GM21381 (cell line): ENCODE results near the gene MGLL.

Experiments
- ATAC-seq: cut with Tn5 transposase; IDR thresholded peaks from one replicate; pipeline ENCODE4 v1.9.1; 2021; ENCODE audit warnings: mild to moderate bottlenecking, moderate library complexity; ENCODE audit not compliant: unreplicated experiment

Gene MGLL

GRCh38 chr3:127790882-127791183 is 31.5 kb downstream of the MGLL start:
- peak; percentile 13 for ATAC-seq

DNA sequence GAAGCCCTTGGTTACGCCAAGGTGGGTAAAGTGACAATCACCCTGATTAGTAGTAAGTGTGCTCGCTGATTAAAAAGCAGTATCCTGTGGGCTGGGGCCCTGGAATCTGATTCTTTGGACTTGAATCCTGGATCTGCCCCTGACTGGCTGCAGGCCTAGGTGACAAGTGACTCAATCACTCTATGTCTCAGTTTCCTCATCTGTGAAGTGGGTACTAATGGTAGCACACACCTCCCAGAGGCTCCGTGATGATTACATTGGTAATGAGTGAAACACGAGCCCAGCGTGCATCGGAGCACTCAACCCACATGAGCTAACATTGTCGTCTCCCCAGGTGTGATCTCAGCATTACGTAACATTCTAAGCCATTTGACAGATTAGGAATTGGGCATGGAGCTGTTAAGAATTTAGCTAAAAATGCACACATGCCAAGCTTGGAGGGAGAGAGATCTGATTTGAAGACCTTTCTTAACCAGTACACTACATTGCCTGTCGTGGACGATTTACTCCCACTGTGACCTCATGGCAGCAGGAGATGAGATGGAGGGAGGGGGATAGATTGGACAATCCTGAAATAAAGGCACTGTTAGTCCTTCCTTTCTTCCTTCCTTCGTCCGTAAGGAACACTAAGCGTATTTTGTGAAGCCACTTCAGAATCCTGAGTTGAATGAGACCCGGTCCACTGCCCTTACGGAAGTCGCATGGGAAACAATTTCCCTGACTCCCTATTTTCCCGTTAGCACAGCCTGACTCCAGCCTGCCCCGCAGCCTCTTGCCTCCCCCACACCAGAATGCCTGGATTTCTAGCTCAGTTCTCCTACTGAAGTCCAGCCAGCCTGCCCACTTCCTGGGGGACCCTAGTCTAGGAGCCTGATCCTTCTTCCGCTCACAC is 32.1 kb downstream of the MGLL start:
- no peak for ATAC-seq

- ATAC-seq = no peak
These were observed 33.3 kb downstream of the MGLL start for GRCh38 chr3:127789051-127789450.

- no peak for ATAC-seq
These were observed 33.8 kb downstream of the MGLL start for GRCh38 chr3:127788451-127788909.

- no peak for ATAC-seq
These were observed 34.5 kb downstream of the MGLL start for GRCh38 chr3:127787571-127788365.

GRCh38 chr3:127787071-127787490 is 35.2 kb downstream of the MGLL start:
- no peak for ATAC-seq

- ATAC-seq = no peak
These were observed 35.8 kb downstream of the MGLL start for GRCh38 chr3:127786353-127787070.

DNA sequence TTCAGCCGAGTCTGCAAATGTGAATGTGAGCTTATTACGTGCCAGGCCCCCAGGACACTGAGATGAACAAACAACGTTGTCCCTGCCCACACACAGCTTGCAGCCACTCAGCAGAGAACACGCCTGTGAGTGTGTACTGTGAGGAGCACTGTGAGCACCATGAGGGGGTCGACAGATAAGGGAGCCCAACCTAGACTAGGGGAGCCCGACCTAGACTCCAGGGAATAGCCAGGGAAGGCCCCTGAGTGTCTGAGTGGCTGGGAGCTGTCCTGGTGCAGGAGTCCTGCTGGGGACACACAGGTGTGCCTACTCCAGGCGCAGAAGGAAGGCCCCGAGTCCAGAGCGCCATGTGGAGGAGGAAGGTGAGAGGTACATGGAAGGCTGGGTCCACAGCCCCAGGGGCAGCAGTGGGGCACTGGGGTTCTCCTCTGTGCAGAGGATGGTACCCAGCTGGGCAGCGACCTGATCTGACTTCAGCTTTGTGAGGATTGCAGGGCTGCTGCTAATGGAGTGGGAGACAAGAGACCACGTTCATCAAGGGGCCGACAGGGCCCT is 36.5 kb downstream of the MGLL start:
- no peak for ATAC-seq

DNA sequence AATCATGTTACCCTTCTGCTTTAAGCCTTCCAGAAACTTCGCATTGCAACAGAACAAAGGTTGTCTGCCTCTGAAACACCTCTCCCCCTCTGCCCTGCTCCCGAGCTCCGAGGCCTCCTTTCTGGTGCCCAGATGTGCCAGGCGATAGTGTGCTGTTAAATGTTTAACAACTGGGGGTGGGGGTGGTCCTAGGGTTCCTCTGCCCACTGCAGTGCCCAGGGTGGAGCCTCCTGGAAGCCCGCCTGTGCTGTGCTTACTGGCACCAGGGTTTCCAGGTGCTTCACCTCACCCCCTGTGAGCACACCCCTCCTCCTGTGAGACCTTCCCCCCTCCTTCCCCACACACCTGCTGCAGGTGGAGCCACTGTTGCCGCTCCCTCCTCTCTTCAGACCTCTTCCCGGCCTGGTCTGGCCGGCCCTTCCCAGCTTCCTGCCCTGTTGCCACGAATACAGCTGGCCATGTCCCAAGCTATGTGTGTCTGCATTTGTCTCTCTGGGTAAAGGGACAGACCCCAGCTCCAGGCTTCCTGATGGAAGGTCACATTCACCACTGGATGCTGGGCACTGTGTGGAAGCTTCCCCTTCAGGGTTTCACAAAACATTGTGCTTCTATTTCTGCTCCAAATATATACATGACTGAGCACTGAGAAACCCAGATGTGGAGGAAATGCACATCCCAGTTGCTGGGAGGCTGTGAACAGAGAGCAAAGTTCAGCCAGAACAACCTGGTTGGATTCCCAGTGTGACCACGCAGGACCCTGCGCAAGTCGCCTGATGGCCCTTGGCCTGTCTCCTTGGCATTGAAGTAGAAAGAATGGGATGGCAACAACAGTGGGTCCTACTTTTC is 37.2 kb downstream of the MGLL start:
- no peak for ATAC-seq

DNA sequence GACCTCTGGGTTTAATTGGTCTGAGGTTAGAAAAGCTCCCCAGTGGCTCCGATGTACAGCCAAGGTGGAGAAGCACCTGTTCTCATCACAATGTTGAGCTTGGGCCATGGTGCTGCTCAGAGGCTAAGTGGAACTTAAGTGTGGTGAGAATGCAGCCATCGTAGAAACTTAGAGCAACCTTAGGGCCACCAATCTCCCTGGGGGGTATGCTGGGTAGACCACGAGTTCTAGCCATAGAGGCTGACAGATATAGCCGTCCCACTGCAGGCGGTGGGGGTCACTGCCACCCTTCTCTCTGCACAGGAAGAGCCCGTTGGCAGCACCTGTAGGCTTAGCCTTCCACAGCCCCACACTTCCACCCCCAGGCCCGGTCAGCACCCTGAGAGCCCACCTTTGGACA is 38.0 kb downstream of the MGLL start:
- ATAC-seq = no peak

DNA sequence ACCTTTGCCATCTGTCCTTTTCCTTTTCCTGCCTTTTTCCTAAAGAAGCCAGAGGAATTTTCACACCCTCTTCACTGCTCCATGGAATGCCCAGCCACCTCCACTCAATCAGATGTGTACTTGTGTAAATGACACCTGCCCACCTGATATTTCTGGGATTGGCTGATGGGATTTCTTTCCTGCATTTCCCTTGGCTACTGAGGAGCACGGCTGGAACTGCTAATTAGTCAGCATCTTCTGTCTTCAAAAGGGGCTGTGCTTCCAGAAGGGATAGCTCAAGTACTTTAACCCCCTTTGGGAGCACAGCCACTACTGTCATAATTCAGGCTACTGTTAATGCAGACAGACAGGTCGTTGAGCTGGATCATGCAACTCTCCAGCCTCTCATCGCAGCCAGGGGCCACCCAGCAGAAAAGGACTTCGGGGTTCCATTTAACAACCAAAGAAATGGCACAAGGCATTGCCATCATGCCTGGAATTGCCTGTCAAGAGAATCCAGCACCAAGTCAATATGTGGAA is 38.6 kb downstream of the MGLL start:
- no peak for ATAC-seq

- no peak for ATAC-seq
These were observed 39.1 kb downstream of the MGLL start for GRCh38 chr3:127783166-127783565.

DNA sequence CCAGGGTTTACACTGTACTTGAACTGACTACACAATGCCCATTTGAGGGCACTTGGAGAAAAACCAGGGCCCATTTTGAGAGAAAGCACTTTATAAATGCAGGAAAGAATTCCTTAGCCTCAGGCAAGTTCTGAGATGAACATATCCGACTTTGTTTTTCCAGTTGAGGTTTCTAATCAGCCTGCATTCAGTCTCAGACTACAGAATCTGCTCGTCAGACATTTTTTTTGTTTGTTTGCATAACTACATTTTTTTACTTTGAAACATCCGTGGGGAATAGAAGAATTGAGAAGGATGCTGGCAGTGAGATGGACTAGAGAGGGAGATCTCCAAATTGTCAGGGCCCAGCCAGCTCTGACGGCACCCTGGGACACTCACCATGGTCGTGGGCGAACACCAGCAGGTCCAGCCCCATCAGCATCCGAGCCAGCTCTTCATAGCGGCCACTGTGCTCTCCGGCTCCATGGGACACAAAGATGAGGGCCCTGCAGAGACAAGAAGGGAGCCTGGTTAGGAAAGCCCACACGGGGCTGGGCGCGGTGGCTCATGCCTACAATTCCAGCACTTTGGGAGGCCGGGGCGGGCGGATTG is 40.8 kb downstream of the MGLL start:
- ATAC-seq = no peak

- no peak for ATAC-seq
These were observed 41.5 kb downstream of the MGLL start for GRCh38 chr3:127780536-127781400.

GRCh38 chr3:127779747-127780146 is 42.6 kb downstream of the MGLL start:
- no peak for ATAC-seq

- ATAC-seq = no peak
These were observed 44.2 kb downstream of the MGLL start for GRCh38 chr3:127777921-127778656.

DNA sequence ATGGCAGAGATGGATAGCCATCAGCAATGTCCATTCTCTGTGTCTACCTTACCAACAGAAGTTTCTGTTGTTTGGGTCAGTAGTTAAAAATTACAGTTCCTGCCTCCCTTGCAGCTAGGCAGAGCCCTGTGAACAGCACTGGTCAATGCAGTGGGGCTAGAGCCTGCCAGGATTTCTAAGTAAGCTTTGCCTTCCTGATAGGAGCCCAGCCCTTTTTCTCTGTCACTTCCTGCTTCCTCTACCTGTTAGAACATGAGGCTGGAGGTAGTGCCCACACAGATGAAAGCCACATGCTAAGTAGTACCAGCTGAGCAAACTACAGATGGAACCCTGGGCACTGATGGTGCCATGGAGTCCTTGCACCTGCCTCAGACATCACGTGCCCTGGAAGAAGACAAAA is 45.0 kb downstream of the MGLL start:
- no peak for ATAC-seq

DNA sequence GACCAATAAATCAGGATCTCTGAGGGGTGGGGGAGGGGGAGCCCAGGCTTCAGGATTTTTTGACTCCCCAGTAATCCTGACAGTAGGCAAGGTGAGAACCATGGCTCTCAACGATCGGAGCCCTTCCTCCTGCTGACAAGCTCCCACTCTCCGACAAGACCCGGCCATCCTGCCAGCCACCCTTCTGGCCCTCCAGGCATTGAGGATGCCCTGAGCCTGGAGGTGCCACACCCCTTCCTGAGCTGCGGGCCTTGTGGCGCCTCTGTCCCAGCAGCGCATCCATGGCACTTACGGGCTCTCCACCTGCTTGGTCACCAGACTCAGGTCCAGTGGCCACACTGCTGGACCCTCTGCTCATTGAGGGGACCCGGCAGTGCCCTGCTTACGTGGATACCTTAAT is 46.0 kb downstream of the MGLL start:
- ATAC-seq = no peak
